GM21528 (cell line): ENCODE measurements around the gene HTR6.
"Not testable (repeated sequence)": the region's sequence is repeated elsewhere in the genome, so short reads cannot be mapped to it uniquely, and the experiment has no call there.

Experiments
- ATAC-seq: cut with Tn5 transposase; IDR thresholded peaks from one replicate; pipeline ENCODE4 v1.9.1; 2021; ENCODE audit warnings: mild to moderate bottlenecking, moderate library complexity; ENCODE audit not compliant: unreplicated experiment, low FRiP score

Gene HTR6

GRCh38 chr1:19637606-19638005 lies 27.1 kb upstream of the HTR6 start:
- ATAC-seq = no peak

DNA sequence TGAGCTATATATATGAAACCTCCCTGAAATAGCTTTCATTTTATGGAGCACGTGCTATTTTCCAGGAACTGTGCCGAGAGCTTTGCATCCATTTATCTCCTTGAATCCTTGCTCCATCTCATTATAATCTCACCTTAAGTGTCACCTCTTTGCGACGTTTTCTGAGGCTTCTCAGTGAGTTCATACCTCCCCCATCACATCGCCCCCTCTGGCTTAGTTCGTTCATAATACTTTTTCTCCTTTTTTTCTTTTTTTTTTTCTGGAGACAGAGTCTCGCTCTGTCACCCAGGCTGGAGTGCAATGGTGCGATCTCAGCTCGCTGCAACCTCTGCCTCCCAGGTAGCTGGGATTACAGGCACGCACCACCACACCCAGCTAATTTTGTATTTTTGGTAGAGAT lies 25.4 kb upstream of the HTR6 start:
- ATAC-seq = not testable (repeated sequence)

DNA sequence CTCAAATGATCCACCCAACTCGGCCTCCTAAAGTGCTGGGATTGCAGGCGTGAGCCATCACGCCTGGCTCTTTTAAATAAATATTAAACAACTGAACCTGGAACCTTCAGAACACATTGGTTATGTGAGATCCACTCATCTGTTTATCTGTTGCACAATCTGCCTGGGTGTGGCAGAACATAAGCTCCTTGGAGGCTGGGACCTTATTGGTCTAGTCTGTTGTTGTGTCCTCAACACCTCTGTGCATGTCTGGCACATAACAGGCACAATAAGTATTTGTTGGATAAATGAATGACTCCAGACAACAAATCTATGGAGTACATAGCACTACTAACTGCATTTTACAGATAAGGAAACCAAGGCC lies 24.7 kb upstream of the HTR6 start:
- no peak for ATAC-seq

GRCh38 chr1:19640363-19641316 lies 24.0 kb upstream of the HTR6 start:
- ATAC-seq = no peak

GRCh38 chr1:19643121-19643520 lies 21.6 kb upstream of the HTR6 start:
- no peak for ATAC-seq

GRCh38 chr1:19643602-19644394 lies 20.9 kb upstream of the HTR6 start, which contains the start of gene NBL1:
NBL1 (plus strand) TSS chr1:19644311; CDS start chr1:19655031, 10,720 bp downstream.
- no peak for ATAC-seq

- ATAC-seq = no peak
These were observed 20.3 kb upstream of the HTR6 start for GRCh38 chr1:19644395-19644680.

DNA sequence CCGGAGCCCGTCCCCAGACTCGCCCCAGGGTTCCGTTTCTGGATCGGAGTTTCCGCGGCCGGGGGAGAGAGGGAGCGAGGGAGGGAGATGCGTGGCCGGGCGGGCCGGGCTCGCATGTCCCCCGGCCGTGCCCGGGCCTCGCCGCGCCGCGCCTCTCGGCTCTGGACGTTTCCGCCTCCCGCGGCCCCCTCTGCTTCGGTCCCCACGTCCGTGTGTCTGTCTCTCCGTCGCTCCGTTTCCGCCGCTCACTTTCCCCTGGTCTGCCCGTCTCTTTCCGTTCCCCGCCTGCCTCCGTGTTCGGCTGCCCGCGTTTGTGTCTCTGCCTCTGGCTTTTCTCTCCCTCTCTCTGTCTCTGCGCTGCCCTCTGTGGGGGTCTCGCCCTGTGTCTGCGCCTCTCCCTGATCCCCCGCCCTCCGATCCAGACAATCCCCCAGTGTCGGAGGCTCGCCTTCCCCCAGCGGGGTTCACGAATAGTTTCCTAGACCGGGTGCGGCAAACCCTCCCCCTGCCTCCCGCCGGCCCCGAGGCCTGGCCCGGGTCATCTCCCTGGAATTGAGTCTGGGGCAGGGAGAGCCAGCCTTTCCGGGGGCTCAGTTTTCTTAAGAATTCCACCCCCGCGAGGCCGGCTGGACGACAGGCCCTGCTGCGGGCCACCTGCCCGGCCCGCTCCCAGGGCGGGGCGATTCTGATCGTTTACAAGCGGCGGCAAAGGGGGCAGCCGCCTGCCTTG lies 19.8 kb upstream of the HTR6 start:
- ATAC-seq = no peak

- no peak for ATAC-seq
These were observed 19.0 kb upstream of the HTR6 start for GRCh38 chr1:19645411-19646251.

DNA sequence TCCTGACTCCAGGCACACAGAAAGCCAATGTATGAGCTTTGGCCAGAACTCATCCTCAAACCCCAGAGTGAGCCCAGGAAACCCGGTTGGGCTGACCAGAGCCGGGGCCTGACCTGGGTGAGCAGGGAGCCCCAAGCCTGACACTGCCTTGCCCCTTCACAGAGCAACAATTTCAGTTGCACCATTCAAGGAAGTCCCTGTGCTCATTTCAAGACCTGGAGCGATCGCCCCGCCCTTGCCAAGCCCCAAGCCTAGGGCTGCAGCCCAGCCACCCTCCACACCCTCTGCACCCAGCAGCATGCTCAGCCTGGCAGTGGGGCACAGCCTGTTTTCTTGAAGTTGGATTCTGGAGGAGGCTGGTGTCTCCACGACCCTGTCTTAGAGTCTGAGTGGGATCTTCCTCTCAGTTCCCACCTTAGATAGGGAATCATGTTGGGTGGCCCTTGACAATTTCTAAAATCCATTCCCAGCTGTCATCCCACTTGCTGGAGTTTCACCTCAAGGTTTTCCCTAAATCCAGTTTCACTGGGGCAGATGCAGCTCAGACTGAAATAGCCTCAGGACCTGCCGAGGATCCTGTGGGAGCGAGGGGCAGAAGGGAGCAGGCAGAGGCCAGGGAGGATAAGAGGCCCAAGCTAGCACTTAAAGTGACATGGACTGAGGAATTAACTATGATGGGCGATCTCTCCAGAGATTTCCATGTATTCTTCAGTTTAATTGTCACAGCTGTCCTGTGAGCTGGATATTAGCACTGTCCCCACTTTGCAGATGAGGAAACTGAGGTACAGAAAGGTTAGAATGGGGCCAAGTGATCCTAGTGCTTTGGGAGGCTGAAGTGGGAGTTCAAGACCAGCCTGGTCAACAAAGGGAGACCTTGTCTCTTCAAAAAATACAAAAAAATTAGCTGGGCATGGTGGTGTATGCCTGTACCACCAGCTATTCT lies 18.0 kb upstream of the HTR6 start:
- ATAC-seq = no peak

- no peak for ATAC-seq
These were observed 17.0 kb upstream of the HTR6 start for GRCh38 chr1:19647643-19648042.

DNA sequence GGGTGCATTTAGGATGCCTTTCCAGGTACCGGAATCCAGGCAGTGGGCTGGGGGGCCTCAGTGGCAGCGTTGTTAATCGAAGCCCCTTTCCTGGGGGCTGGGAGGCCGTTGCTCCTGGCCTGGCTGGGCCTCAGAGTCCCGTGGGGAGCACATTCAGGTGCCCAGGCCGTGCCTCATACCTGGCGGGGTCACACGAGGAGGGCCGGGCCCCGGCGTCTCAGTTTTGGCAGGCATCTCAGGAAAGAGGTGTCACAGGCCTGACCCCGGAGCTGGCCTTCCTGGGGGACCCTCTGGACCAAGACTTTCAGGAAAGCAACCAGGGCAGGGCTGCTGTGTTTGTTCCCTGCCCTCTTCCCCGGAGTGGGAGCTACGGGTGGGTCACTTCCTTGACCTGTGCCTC lies 16.4 kb upstream of the HTR6 start:
- ATAC-seq = no peak

- ATAC-seq = no peak
These were observed 16.0 kb upstream of the HTR6 start for GRCh38 chr1:19648689-19649088.

DNA sequence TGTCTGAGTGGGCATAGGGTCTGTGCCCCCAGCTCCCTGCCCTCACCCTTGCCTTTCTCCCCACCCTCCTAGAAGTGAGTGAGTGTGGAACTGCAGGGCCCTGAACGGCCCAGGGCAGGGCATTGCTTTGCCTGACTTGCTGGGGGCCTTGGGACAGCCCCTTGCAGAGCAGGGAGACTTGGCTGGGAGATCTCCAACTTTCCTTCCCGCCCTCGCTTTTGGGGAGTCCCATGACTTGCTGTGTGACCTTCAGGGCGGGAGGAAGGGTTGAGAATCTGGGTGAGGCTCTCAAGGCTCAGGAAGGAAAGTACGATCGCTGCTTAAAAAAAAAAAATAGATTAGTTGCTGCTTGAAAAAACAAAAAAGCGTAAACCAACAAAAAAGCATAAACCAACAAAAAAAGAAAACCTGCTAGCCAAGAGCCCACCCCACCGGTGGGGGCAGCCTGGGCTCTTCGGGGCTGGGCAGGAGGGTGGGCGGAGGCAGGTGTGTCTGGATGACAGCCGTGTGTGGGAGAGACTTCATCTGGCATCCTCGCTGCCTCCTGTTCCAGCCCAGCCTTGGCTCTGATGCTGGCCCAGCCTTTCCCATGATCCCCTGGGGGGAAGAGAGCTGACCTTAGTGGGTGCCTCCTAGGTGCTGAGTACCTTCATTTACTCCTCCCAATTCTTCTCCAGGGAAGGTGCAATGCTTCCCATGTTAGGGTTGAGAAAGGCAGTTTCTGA lies 14.1 kb upstream of the HTR6 start:
- ATAC-seq = no peak

DNA sequence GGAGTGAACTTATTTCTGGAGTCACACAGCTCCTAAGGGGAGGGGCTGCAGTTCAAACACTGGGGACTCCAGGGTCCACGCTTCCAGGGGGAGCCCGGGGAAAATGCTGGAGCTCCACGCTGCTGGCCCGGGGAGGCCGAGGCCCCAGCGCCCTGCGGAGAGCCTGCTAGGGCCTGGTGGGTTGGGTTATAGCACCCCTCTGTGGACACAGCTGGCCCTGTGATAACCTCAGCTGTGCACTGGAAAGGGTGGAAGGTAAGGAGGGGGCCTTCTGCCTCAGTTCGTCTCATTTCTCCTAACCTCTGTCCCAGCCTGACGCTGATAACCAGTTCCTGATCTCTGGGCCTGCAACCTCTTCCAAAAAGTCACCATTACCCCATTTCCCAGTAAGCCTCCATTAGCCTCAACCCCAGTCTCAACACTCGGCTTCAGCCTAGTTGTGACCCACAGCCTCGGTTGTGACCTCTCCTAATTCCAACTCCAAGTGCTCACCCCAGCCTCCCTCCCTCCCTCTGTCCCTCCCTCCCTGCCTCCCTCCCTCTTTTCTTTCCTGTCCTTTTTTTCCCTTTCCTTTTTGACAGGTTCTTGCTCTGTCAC lies 13.4 kb upstream of the HTR6 start:
- no peak for ATAC-seq

GRCh38 chr1:19654386-19654785 lies 10.3 kb upstream of the HTR6 start:
- no peak for ATAC-seq

DNA sequence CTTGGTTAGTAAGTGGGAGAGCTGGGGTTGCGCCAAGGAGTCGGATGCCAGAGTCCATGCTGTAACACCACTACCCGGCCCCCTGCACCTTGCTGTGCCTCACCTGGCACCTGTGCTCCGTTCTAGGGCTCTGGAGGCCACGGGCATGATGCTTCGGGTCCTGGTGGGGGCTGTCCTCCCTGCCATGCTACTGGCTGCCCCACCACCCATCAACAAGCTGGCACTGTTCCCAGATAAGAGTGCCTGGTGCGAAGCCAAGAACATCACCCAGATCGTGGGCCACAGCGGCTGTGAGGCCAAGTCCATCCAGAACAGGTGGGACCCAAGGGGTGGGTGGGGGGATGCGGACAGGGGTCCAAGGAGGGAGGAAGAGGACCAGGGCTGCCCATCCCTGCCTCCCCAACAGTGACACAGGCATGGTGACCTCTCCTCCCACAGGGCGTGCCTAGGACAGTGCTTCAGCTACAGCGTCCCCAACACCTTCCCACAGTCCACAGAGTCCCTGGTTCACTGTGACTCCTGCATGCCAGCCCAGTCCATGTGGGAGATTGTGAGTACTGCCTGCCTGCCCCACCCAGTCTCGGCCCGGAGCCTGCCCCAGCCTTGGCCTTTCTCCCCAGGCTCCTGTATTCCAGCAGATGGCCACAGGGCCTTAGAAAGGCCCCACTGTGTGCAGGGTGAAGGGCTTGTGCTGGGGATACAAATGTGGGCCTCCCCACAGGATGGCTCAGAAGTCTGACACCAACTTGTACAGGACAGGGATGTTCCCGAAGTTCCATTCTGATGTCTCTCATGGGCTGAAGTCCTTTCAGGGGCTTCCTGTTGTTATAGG lies 9.6 kb upstream of the HTR6 start:
- no peak for ATAC-seq
